Measurements from ENCODE around the gene C2orf15. TPM values are rescaled to one million over a fixed set of nuclear protein-coding genes. Genes with fewer than 3 reads are reported as not detected.
"Not testable (repeated sequence)": the region's sequence is repeated elsewhere in the genome, so short reads cannot be mapped to it uniquely, and the experiment has no call there.

Gene C2orf15
- polyA plus RNA-seq (2012; ENCODE audit: low read depth, missing spikeins): 1.2 TPM

DNA sequence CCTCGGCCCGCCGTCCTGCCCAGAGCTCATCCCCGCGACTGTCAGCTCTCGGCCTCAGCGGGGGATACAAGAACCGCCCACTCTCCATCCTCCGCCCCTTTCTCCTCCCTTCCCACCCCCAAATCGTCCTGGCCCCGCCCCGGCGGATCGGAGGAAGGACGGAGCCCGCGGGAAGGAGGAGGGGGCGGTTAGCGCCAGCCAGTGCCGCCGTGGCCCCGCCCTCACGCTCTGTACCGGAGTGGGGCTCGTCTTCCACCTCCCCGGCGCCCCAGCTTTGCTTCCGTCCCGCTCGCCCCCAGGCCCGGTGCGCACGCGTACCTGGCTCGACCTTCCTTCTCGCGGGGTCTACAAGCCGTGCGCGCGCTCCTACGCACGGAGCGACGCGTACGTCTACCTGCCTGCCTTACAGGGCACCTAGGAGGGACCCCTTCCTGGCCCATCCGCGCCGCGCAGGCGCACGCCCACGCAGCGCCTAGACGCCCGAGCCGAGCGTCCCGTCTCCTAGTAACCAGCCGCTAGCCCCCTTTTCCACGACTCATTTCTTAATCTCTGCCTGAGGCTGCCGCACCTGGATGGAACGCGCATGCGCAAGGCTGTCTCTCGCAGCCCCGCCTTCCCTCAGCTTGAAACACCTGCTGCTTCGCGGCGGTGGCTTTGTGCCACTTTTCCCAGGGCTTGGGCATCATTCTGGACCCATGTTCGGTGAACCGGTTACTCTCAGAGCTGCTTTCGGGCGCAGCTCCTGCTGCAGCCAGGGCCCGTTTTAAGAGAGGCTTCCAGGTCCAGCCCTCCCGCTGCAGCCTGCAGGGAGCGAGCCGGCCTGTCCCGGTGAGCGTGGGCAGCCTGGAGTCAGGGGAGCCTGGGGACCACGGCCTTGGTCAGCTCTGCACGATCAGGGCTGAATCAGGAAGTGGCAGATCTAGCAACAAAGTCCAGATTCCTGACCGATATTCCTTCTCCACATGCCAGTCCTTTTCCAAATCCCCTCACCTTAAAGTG is at the start of gene C2orf15:
Gene C2orf15, plus strand, starts transcription at position 598 of the 999 bp plus-strand sequence. CDS start 8,852 bp downstream, outside the sequence.
- DNase-seq (ENCODE audit: insufficient read length, low spot score): peak; percentile 75
- TF ChIP-seq POLR2A (IDR thresholded peaks at IDR 0.05; ENCODE audit: low read depth, low read length): peak; percentile 84
- peak; percentile 65; the same call in 1 of the 2 replicates for TF ChIP-seq TAF1 (IDR thresholded peaks at IDR 0.05; ENCODE audit: low read depth, low read length)
- TF ChIP-seq POLR2AphosphoS5 (IDR thresholded peaks at IDR 0.05; ENCODE audit: low read depth, low read length): peak; percentile 68; the same call in 1 of the 2 replicates
- TF ChIP-seq SPI1 (IDR thresholded peaks at IDR 0.05; ENCODE audit: low read depth, low read length): 0 out of 2 replicates have a peak, but pooled peaks have one; percentile 3
- TF ChIP-seq POU2F2 (IDR thresholded peaks at IDR 0.05; ENCODE audit: low read depth, low read length): no peak
- no peak for TF ChIP-seq PAX5 (IDR thresholded peaks at IDR 0.05; ENCODE audit: insufficient read depth, low read length, severe bottlenecking)

DNA sequence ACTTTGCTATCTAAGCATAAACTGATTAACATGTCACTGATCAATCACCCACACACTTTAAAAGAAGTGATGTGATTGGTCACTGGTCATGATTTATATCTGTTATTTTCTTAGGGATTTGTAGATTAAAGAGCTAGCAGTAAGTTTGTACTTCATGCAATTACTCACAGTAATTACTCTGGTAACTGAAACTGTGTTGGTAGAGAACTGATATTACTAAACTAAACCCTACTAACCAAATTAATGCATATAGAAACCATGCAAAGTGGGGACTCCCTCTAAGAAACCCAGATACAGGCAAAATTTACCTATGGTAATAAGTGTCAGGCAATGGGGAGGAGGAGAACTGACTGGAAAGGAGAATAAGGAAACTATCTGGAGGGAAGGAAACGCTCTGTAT is 44.8 kb upstream of the C2orf15 start:
- no peak for TF ChIP-seq PAX5 (IDR thresholded peaks at IDR 0.05; ENCODE audit: insufficient read depth, low read length, severe bottlenecking)
- no peak for TF ChIP-seq SPI1 (IDR thresholded peaks at IDR 0.05; ENCODE audit: low read depth, low read length)
- no peak for TF ChIP-seq POU2F2 (IDR thresholded peaks at IDR 0.05; ENCODE audit: low read depth, low read length)

More for the DNA sequence above, at the start of gene C2orf15:
- FAIRE-seq: peak; percentile 97

DNA sequence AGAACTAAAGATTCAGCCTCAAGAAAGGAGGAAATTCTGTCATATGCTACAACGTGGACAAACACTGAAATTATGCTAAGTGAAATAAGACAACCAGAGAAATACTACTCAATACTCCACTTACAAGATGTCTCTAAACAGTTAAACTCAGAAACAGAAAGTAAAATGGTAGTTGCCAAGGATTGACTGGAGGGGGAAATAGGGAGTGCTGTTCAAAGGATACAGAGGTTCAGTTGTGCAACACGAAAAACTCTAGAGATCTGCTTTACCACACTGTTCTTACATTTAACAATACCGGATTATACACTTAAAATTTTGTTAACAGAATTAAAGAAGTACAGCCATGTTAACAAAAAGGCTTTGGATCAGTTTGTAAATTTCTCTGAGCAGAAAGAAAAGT is 39.8 kb upstream of the C2orf15 start:
- FAIRE-seq (peak; percentile 23), DNase-seq (ENCODE audit: insufficient read length, low spot score) (no peak)

More for the DNA sequence above, 44.8 kb upstream of the C2orf15 start:
- no peak for DNase-seq (ENCODE audit: insufficient read length, low spot score)
- no peak for FAIRE-seq

GRCh38 chr2:99104006-99104405 is 37.5 kb upstream of the C2orf15 start:
- TF ChIP-seq POLR2A (IDR thresholded peaks at IDR 0.05; ENCODE audit: low read depth, low read length) (no peak), PAX5 (IDR thresholded peaks at IDR 0.05; ENCODE audit: insufficient read depth, low read length, severe bottlenecking) (no peak), TAF1 (IDR thresholded peaks at IDR 0.05; ENCODE audit: low read depth, low read length) (no peak), POU2F2 (IDR thresholded peaks at IDR 0.05; ENCODE audit: low read depth, low read length) (no peak), POLR2AphosphoS5 (IDR thresholded peaks at IDR 0.05; ENCODE audit: low read depth, low read length) (no peak), SPI1 (IDR thresholded peaks at IDR 0.05; ENCODE audit: low read depth, low read length) (no peak)
- no peak for DNase-seq (ENCODE audit: insufficient read length, low spot score)
- FAIRE-seq: no peak

More for the DNA sequence above, 39.8 kb upstream of the C2orf15 start:
- TF ChIP-seq POLR2AphosphoS5 (IDR thresholded peaks at IDR 0.05; ENCODE audit: low read depth, low read length) (no peak), POU2F2 (IDR thresholded peaks at IDR 0.05; ENCODE audit: low read depth, low read length) (no peak), POLR2A (IDR thresholded peaks at IDR 0.05; ENCODE audit: low read depth, low read length) (no peak), PAX5 (IDR thresholded peaks at IDR 0.05; ENCODE audit: insufficient read depth, low read length, severe bottlenecking) (no peak), SPI1 (IDR thresholded peaks at IDR 0.05; ENCODE audit: low read depth, low read length) (no peak), TAF1 (IDR thresholded peaks at IDR 0.05; ENCODE audit: low read depth, low read length) (no peak)

- FAIRE-seq (no peak), DNase-seq (ENCODE audit: insufficient read length, low spot score) (no peak)
- TF ChIP-seq PAX5 (IDR thresholded peaks at IDR 0.05; ENCODE audit: insufficient read depth, low read length, severe bottlenecking) (no peak), TAF1 (IDR thresholded peaks at IDR 0.05; ENCODE audit: low read depth, low read length) (no peak)
Measured at GRCh38 chr2:99106913-99107312, 34.6 kb upstream of the C2orf15 start.

DNA sequence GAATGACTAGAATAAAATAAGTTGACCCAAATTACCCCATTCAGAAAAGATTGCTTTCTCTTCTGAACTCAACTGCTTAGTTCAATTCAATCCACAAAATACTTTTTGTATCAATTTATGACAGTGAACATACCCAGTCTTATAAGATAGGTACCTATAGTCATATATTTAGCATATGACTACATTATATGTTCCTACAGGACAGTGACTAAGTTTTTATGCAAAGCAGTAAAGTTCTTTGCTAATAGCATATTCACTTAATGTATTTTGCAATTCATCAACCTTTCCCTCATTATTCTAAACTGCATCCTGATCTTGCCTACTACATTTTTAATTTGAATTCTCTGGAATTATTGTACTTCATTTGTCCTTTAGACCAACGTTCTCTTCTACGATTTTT is 30.3 kb upstream of the C2orf15 start:
- TF ChIP-seq PAX5 (IDR thresholded peaks at IDR 0.05; ENCODE audit: insufficient read depth, low read length, severe bottlenecking) (no peak), POLR2A (IDR thresholded peaks at IDR 0.05; ENCODE audit: low read depth, low read length) (no peak), SPI1 (IDR thresholded peaks at IDR 0.05; ENCODE audit: low read depth, low read length) (no peak), TAF1 (IDR thresholded peaks at IDR 0.05; ENCODE audit: low read depth, low read length) (no peak), POLR2AphosphoS5 (IDR thresholded peaks at IDR 0.05; ENCODE audit: low read depth, low read length) (no peak), POU2F2 (IDR thresholded peaks at IDR 0.05; ENCODE audit: low read depth, low read length) (no peak)
- no peak for DNase-seq (ENCODE audit: insufficient read length, low spot score)
- FAIRE-seq: no peak

- FAIRE-seq (no peak), DNase-seq (ENCODE audit: insufficient read length, low spot score) (no peak)
- TF ChIP-seq POLR2AphosphoS5 (IDR thresholded peaks at IDR 0.05; ENCODE audit: low read depth, low read length): no peak
- no peak for TF ChIP-seq PAX5 (IDR thresholded peaks at IDR 0.05; ENCODE audit: insufficient read depth, low read length, severe bottlenecking)
- TF ChIP-seq TAF1 (IDR thresholded peaks at IDR 0.05; ENCODE audit: low read depth, low read length): no peak
- no peak for TF ChIP-seq SPI1 (IDR thresholded peaks at IDR 0.05; ENCODE audit: low read depth, low read length)
- TF ChIP-seq POU2F2 (IDR thresholded peaks at IDR 0.05; ENCODE audit: low read depth, low read length): no peak
- no peak for TF ChIP-seq POLR2A (IDR thresholded peaks at IDR 0.05; ENCODE audit: low read depth, low read length)
Measured at GRCh38 chr2:99111945-99112344, 29.6 kb upstream of the C2orf15 start.

GRCh38 chr2:99112617-99113016 is 28.9 kb upstream of the C2orf15 start:
- DNase-seq (ENCODE audit: insufficient read length, low spot score) (no peak), FAIRE-seq (no peak)
- TF ChIP-seq POU2F2 (IDR thresholded peaks at IDR 0.05; ENCODE audit: low read depth, low read length): no peak
- no peak for TF ChIP-seq PAX5 (IDR thresholded peaks at IDR 0.05; ENCODE audit: insufficient read depth, low read length, severe bottlenecking)
- no peak for TF ChIP-seq POLR2AphosphoS5 (IDR thresholded peaks at IDR 0.05; ENCODE audit: low read depth, low read length)
- no peak for TF ChIP-seq POLR2A (IDR thresholded peaks at IDR 0.05; ENCODE audit: low read depth, low read length)
- no peak for TF ChIP-seq TAF1 (IDR thresholded peaks at IDR 0.05; ENCODE audit: low read depth, low read length)
- TF ChIP-seq SPI1 (IDR thresholded peaks at IDR 0.05; ENCODE audit: low read depth, low read length): no peak

- FAIRE-seq (no peak), DNase-seq (ENCODE audit: insufficient read length, low spot score) (no peak)
- TF ChIP-seq PAX5 (IDR thresholded peaks at IDR 0.05; ENCODE audit: insufficient read depth, low read length, severe bottlenecking): no peak
- TF ChIP-seq POLR2A (IDR thresholded peaks at IDR 0.05; ENCODE audit: low read depth, low read length): no peak
Measured at GRCh38 chr2:99127981-99128380, 13.5 kb upstream of the C2orf15 start.

GRCh38 chr2:99135044-99135556 is 6.4 kb upstream of the C2orf15 start:
- FAIRE-seq; DNase-seq (ENCODE audit: insufficient read length, low spot score): not testable (repeated sequence)
